NOMO-1 treated with dmso at 0.1 percent for 144 hours (cell line): ENCODE results near the gene UBE2M.
"Not testable (repeated sequence)": the region's sequence is repeated elsewhere in the genome, so short reads cannot be mapped to it uniquely, and the experiment has no call there.

Source experiments
- DNase-seq: peaks from one replicate; lab custom pipeline; 2025; ENCODE audit not compliant: unreplicated experiment; lab: John Stamatoyannopoulos, UW

Gene UBE2M

GRCh38 chr19:58542641-58543372 lies 15.6 kb downstream of the UBE2M start:
- DNase-seq: not testable (repeated sequence)

DNA sequence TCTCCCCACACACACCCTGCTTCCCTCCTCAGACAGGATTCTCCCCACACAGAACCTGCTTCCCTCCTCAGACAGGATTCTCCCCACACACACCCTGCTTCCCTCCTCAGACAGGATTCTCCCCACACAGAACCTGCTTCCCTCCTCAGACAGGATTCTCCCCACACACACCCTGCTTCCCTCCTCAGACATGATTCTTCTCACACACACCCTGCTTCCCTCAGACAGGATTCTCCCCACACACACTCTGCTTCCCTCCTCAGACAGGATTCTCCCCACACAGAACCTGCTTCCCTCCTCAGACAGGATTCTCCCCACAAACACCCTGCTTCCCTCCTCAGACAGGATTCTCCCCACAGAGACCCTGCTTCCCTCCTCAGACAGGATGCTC lies 19.2 kb downstream of the UBE2M start:
- not testable (repeated sequence) for DNase-seq

DNA sequence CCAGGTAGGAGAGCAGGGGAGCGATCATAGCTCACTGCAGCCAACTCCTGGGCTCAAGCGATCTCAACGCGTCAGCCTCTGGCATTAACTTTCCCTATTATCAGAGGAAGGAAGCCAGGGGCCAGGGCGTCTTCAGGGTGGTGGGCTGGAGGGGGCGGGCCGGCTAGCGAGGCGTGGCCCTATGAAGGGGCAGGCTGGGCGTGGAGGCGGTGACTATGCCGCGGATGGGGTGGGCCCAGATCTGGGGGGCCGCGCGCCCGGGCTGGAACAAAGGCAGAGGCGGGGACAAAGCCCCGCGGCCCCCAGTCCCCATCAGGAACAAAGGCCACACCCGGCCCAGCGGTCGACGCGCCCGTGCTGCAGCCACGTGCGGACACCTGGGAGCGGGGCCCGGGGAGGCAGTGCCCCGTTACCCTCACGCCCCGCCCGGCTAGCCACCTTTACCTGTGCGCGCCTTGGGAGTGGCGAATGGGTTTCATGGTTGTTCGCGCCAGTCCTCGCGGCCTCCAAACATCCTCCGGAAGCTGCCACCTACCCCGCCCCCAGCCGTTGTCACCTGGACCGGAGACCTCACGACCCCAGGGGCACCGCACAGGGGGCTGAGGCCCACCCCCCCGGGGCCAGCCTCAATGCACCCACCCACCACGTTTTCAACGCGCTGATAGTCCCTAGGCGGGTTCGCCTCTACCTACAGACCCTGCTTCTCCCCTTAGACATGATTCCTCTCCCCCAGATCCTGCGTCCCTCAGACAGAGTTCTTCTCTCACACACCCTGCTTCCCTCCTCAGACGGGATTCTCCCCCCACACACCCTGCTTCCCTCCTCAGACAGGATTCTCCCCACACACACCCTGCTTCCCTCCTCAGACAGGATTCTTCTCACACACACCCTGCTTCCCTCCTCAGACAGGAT lies 19.9 kb downstream of the UBE2M start:
- peak; percentile 19 for DNase-seq

- no peak for DNase-seq
These were observed 21.3 kb downstream of the UBE2M start for GRCh38 chr19:58536852-58537798.

- no peak for DNase-seq
These were observed 22.6 kb downstream of the UBE2M start for GRCh38 chr19:58535857-58536256.

DNA sequence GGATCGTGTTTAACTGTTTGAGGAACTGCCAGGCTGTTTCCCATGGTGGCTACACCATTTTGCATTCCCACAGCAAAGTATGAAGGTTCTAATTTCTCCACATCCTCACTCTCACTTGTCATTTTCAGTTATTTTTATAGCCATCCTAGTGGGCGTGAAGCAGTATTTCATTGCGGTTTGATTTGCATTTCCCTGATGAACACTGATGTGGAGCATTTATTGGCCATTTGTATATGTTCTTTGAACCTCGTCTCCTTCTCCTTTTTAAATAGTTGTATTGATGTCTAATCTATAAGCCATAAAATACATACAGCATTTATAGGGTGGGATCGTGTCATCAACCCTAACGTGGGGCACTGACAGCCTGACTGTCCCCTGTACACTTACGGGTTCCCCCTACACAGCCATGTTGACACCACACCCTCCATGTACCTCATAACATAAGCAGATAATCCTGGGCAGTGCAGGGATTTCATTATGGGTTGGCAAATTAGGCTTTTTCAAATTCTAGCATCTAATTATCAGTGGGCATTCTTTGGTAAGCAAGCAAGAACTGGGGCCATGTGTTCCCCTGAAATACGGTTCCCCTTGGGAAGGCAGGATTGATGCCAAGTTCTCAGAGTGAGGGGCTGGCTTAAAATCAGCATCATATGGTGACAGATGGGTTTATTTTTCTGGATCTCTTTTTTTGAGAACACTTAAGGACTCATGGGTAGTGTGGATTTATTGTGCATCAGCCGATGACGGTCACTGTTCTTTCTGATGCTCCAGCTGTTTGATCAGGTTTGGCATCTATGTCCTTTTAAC lies 27.2 kb downstream of the UBE2M start:
- no peak for DNase-seq

GRCh38 chr19:58529405-58529804 lies 29.0 kb downstream of the UBE2M start:
- no peak for DNase-seq

DNA sequence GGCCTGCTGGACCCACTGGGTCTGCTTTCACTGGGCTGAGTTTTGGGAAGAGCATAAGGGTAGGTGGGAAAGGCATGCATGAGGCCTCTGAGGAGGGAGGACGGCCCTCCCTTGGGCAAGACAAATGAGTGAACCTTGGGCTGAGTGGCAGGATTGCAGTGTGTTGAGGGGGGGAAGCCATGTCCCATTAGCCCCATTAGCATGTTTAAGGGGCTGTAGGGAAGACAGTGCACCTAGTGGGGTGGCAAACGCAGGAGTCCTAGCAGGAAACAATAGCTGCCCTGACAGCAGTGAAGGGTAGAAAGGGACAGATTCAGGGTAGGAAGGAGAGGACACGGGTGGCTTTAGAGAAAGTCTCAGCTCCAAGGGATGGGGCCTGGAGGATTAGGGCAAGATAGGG lies 35.7 kb downstream of the UBE2M start:
- DNase-seq: no peak

- no peak for DNase-seq
These were observed 36.8 kb downstream of the UBE2M start for GRCh38 chr19:58521651-58522050.

GRCh38 chr19:58520257-58520599 lies 38.2 kb downstream of the UBE2M start:
- DNase-seq: no peak

GRCh38 chr19:58519355-58520256 lies 38.8 kb downstream of the UBE2M start, which contains the start of gene ZBTB45:
TSS of gene ZBTB45 (minus strand) at chr19:58519810. CDS start at chr19:58517673, 2,137 bp downstream.
- DNase-seq: peak; percentile 98

DNA sequence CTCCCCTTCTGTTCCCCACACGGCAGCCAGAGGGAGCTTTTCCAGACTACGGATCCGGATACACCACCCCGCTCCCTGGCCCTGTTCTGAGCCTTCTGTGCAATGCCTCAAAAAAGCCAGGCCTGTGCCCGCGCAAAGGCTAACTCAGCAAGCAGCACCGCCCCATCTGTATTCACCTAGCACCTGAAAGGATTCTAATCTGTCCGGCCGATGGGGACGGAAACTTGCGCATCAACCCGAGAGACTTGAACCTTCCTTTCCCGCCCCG lies 39.4 kb downstream of the UBE2M start:
- DNase-seq: peak; percentile 72

- DNase-seq: peak; percentile 85
These were observed 39.9 kb downstream of the UBE2M start for GRCh38 chr19:58518256-58519086.

GRCh38 chr19:58516964-58517833 lies 41.2 kb downstream of the UBE2M start:
- DNase-seq: no peak

DNA sequence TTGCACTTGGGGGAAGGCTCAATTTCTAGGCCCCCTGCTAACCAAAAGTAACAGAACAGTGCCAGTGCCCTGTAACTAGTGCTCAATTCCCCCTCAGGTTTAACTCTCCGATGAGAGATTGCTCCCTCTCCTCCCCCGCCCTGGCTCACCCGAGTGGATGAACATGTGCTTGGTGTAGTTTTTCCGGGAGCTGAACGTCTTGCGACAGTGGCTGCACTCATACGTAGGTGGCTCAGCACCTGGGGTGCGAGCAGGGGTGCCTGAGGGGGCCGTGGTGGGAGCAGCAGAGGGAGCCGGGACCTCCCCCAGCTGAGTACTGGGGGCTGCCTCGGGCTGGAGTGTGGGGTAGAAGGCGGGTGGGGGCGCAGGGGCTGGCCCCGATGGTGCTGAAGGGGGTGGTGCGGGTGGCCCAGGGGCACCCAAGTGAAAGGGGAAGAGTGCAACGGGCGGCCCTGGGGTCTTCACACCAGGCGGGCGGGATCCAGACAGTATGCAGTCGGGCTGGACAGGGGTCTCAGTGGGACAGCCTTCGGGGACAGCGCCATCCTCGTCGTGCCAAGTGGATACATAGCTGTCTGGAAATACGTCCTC lies 42.1 kb downstream of the UBE2M start:
- no peak for DNase-seq

GRCh38 chr19:58515259-58515658 lies 43.2 kb downstream of the UBE2M start:
- no peak for DNase-seq

GRCh38 chr19:58514564-58515022 lies 43.8 kb downstream of the UBE2M start:
- no peak for DNase-seq
